DOHH2 (cell line): Measurements from ENCODE around the gene SH2D3A.

Experiments
- EZH2phosphoT487 ChIP-seq: fragments of 200-600 bp; sonication (generic); IDR thresholded peaks from 2 replicates; pipeline ENCODE4 v1.6.1; 2017; ENCODE audit warnings: borderline replicate concordance, mild to moderate bottlenecking, antibody characterized with exemption, low read length, moderate library complexity, mixed read lengths
- TF ChIP-seq, protein P1 (sequence below): fragments of 200-600 bp; sonication (generic); IDR thresholded peaks from one replicate; pipeline ENCODE4 v1.5.1; 2014; ENCODE audit warnings: antibody characterized with exemption, mild to moderate bottlenecking, low read depth, low read length; ENCODE audit not compliant: poor library complexity, severe bottlenecking

DNA sequence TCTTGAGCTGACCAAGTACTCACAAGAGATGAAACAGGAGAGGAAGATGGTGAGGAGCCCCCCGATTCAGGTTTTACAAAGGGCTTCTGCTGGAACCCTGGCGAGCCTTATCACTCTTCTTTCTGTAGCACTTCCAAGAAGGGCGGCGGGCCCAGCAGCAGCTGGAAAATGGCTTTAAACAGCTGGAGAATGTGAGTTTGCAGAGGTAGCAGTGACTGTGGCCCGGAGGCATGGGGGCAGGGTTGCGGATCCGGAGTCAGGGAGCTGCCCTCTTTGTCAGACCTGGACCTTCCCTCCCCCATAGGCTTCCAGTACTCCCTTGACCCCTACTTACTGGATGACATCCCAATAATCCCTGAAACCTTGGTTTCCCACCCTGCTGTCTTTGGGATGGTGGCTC lies 24.2 kb downstream of the SH2D3A start:
- TF ChIP-seq, protein P1, sequence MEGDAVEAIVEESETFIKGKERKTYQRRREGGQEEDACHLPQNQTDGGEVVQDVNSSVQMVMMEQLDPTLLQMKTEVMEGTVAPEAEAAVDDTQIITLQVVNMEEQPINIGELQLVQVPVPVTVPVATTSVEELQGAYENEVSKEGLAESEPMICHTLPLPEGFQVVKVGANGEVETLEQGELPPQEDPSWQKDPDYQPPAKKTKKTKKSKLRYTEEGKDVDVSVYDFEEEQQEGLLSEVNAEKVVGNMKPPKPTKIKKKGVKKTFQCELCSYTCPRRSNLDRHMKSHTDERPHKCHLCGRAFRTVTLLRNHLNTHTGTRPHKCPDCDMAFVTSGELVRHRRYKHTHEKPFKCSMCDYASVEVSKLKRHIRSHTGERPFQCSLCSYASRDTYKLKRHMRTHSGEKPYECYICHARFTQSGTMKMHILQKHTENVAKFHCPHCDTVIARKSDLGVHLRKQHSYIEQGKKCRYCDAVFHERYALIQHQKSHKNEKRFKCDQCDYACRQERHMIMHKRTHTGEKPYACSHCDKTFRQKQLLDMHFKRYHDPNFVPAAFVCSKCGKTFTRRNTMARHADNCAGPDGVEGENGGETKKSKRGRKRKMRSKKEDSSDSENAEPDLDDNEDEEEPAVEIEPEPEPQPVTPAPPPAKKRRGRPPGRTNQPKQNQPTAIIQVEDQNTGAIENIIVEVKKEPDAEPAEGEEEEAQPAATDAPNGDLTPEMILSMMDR, result no peak
- TF ChIP-seq EZH2phosphoT487, result no peak
